NT2/D1 (cell line): Measurements from ENCODE around the gene FGF10.

Experiments
- DNase-seq: peaks from one replicate; pipeline ENCODE4 v3.0.0-alpha.2; 2011; ENCODE audit warnings: low read depth, low spot score
- H3K27me3 ChIP-seq: 2 replicates; pipeline ENCODE4 v1.6.0; 2011; ENCODE audit warnings: mild to moderate bottlenecking; ENCODE audit not compliant: insufficient read length, insufficient read depth
- H3K36me3 ChIP-seq: 2 replicates; pipeline ENCODE4 v1.6.1; 2011; ENCODE audit warnings: mild to moderate bottlenecking, low read length, mixed read lengths; ENCODE audit not compliant: insufficient read depth, insufficient read length
- H3K4me1 ChIP-seq: 2 replicates; pipeline ENCODE4 v1.5.1; 2011; ENCODE audit not compliant: insufficient read depth, insufficient read length
- H3K4me3 ChIP-seq: 2 replicates; pipeline ENCODE4 v1.5.1; 2011; ENCODE audit warnings: low read depth; ENCODE audit not compliant: insufficient read length
- H3K9ac ChIP-seq: 2 replicates; pipeline ENCODE4 v1.6.0; 2011; ENCODE audit warnings: low read depth; ENCODE audit not compliant: insufficient read length
- H3K9me3 ChIP-seq: 2 replicates; pipeline ENCODE4 v1.5.1; 2011; ENCODE audit warnings: mild to moderate bottlenecking, low read length; ENCODE audit not compliant: insufficient read depth
- SUZ12 ChIP-seq: IDR thresholded peaks from 2 replicates; pipeline ENCODE4 v1.6.1; 2011; ENCODE audit not compliant: insufficient read length, insufficient read depth; ENCODE audit errors: extremely low read depth
- YY1 ChIP-seq: IDR thresholded peaks from 2 replicates; pipeline ENCODE4 v1.6.1; 2011; ENCODE audit not compliant: insufficient read length, insufficient read depth
- ZNF274 ChIP-seq: IDR thresholded peaks from 2 replicates; pipeline ENCODE4 v1.6.1; 2011; ENCODE audit warnings: mild to moderate bottlenecking, low read depth, low read length

The FGF10 gene

GRCh38 chr5:44389090-44389822 lies at the start of gene FGF10:
Gene FGF10, minus strand, starts transcription at chr5:44389420. Its CDS starts 738 bp downstream, at chr5:44388682.
- Histone ChIP-seq H3K9me3 (no peaks in the 10 kb centered on the region), H3K9ac (peak within 1 kb of the TSS; percentile 28), H3K36me3 (no peaks in the 10 kb centered on the region), H3K27me3 (peaks cover 39% of the 10 kb centered on the region), H3K4me3 (peak within 1 kb of the TSS; percentile 44), H3K4me1 (no peaks in the 10 kb centered on the region)
- no peak for TF ChIP-seq ZNF274
- TF ChIP-seq SUZ12, result no peak
- no peak for TF ChIP-seq YY1
- peak; percentile 48 for DNase-seq

DNA sequence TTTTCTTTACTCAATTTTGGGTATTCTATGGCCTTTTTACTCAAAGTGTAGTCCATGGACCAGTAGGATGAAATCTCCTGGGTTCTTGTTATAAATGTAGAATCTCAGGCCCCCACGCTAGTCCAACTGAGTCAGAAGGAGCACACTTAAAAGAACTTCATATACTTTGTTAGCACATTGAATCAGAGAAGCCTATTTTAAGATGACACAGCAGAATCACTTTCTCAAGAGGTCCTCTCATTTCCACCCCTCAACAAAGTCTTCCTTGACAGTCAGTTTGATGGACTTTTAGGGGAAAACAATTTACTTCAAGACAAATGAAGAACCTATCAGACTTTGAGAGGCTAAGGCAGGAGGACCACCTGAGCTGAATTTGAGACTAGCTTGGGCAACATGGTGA lies 37.7 kb upstream of the FGF10 start:
- no peak for DNase-seq
- H3K9ac ChIP-seq, result no peak overlapping the region
- H3K36me3 ChIP-seq, result no peaks in the 10 kb centered on the region
- H3K27me3 ChIP-seq, result no peaks in the 10 kb centered on the region
- no peaks in the 10 kb centered on the region for H3K4me1 ChIP-seq
- H3K4me3 ChIP-seq, result no peak overlapping the region
- no peaks in the 10 kb centered on the region for H3K9me3 ChIP-seq
- TF ChIP-seq YY1 (no peak), ZNF274 (no peak), SUZ12 (no peak)

DNA sequence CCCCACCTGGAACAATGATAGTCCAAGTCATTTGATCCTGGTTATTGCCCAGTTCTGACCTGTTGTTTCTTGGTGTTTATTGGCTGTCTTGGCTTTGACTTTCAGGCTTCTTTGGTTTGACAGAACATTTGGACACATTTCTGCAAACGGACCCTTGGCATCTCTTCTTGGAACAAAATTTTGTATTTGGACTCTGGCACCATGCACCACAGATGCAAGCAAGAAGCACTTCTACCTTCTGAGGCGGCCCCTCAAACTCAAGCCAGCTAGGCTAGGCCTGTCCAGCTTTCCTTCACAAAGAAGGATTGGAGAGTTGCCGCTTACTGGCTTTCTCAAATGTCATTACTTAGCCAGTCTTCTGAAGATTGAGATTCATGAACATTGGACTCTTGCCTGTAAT lies 23.1 kb upstream of the FGF10 start:
- no peak overlapping the region for H3K9ac ChIP-seq
- no peaks in the 10 kb centered on the region for H3K4me1 ChIP-seq
- TF ChIP-seq ZNF274, result no peak
- TF ChIP-seq YY1, result no peak
- no peak for TF ChIP-seq SUZ12
- H3K36me3 ChIP-seq, result no peaks in the 10 kb centered on the region
- H3K9me3 ChIP-seq, result no peaks in the 10 kb centered on the region
- DNase-seq, result no peak
- no peak overlapping the region for H3K4me3 ChIP-seq
- no peaks in the 10 kb centered on the region for H3K27me3 ChIP-seq

GRCh38 chr5:44402084-44402483 lies 12.9 kb upstream of the FGF10 start:
- no peak for DNase-seq
- TF ChIP-seq YY1 (no peak), ZNF274 (no peak), SUZ12 (no peak)
- no peaks in the 10 kb centered on the region for H3K4me1 ChIP-seq
- H3K36me3 ChIP-seq, result no peaks in the 10 kb centered on the region
- H3K9ac ChIP-seq, result no peak overlapping the region
- no peak overlapping the region for H3K4me3 ChIP-seq
- H3K27me3 ChIP-seq, result no peaks in the 10 kb centered on the region
- H3K9me3 ChIP-seq, result no peaks in the 10 kb centered on the region

GRCh38 chr5:44401611-44402010 lies 12.4 kb upstream of the FGF10 start:
- Histone ChIP-seq H3K27me3 (no peaks in the 10 kb centered on the region), H3K4me1 (no peaks in the 10 kb centered on the region), H3K4me3 (no peak overlapping the region), H3K9ac (no peak overlapping the region), H3K9me3 (no peaks in the 10 kb centered on the region), H3K36me3 (no peaks in the 10 kb centered on the region)
- TF ChIP-seq SUZ12, result no peak
- no peak for DNase-seq

- Histone ChIP-seq H3K4me3 (no peak overlapping the region), H3K36me3 (no peaks in the 10 kb centered on the region), H3K9me3 (no peaks in the 10 kb centered on the region), H3K9ac (no peak overlapping the region), H3K4me1 (no peaks in the 10 kb centered on the region), H3K27me3 (no peaks in the 10 kb centered on the region)
- no peak for DNase-seq
- TF ChIP-seq ZNF274, result no peak
- TF ChIP-seq YY1, result no peak
- no peak for TF ChIP-seq SUZ12
Measured at GRCh38 chr5:44398382-44398781, 9.2 kb upstream of the FGF10 start.

DNA sequence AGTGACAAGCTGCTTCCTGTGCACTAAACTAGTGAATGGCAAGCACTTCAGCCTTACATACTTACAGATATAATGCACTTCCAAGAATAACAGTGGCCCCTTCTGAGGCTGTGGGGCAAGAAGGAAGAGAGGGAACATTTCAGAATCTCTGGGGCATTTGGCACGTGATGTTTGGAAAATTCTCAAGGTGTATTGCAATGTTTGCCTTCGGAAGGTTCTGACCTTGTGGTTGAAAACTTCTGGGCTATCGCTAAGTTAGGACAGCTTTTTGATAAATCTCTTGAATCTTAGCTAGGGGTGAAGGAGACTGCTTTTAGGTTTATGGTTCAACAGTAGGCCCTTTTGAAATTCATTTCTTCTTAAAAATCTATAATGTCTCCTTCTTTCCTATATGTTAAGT lies 7.1 kb upstream of the FGF10 start:
- H3K27me3 ChIP-seq, result peaks cover 3% of the 10 kb centered on the region
- H3K36me3 ChIP-seq, result no peaks in the 10 kb centered on the region
- H3K4me1 ChIP-seq, result no peaks in the 10 kb centered on the region
- DNase-seq, result no peak
- H3K9ac ChIP-seq, result no peak overlapping the region
- TF ChIP-seq ZNF274 (no peak), YY1 (no peak), SUZ12 (no peak)
- no peaks in the 10 kb centered on the region for H3K9me3 ChIP-seq
- no peak overlapping the region for H3K4me3 ChIP-seq

- Histone ChIP-seq H3K27me3 (peaks cover 39% of the 10 kb centered on the region), H3K4me1 (no peaks in the 10 kb centered on the region), H3K9ac (no peak overlapping the region), H3K4me3 (peak overlapping the region; percentile 44), H3K36me3 (no peaks in the 10 kb centered on the region), H3K9me3 (no peaks in the 10 kb centered on the region)
- no peak for DNase-seq
- no peak for TF ChIP-seq ZNF274
- no peak for TF ChIP-seq YY1
- TF ChIP-seq SUZ12, result no peak
Measured at GRCh38 chr5:44390351-44390750, 1.1 kb upstream of the FGF10 start.
